Measurements from ENCODE around the gene NEIL1. TPM values are rescaled to one million over a fixed set of nuclear protein-coding genes. Genes with fewer than 3 reads are reported as not detected.
"Not testable (repeated sequence)": the region's sequence is repeated elsewhere in the genome, so short reads cannot be mapped to it uniquely, and the experiment has no call there.

NEIL1 gene
- total and polyA plus RNA-seq, 2 of the 8 experiments (the other 6 are each of a cell fraction or from before 2014, with no cell fraction given): 10.4 to 10.9 TPM

- H2BK15ac ChIP-seq (ENCODE audit: low read length); H3K79me1 ChIP-seq (ENCODE audit: low read depth, low read length); H3K4me2 ChIP-seq (ENCODE audit: insufficient read depth in 1 of 2, low read depth in 2 of 2, low read length in 2 of 2); H3K9ac ChIP-seq (replicated peaks in 1 of 4; ENCODE audit: extremely low read depth in 1 of 4, low read depth in 3 of 4, low read length in 3 of 4); H3K4ac ChIP-seq (replicated peaks; ENCODE audit: insufficient read length, low read depth, low read length); POLR2A ChIA-PET (ENCODE audit: partially characterized antibody); H3K4me3 ChIP-seq (ENCODE audit: extremely low read depth in 1 of 4, insufficient read depth in 2 of 4, low read depth in 3 of 4, low read length in 4 of 4); H2AK5ac ChIP-seq (ENCODE audit: low read depth, low read length); H3K18ac ChIP-seq (ENCODE audit: extremely low read depth, low read length); H3K23me2 ChIP-seq (ENCODE audit: low read depth, low read length); H3K23ac ChIP-seq (ENCODE audit: insufficient read length); H2BK5ac ChIP-seq (ENCODE audit: low read depth, low read length); H3K9me3 ChIP-seq (ENCODE audit: insufficient read depth in 2 of 2, low read depth in 1 of 2, low read length in 1 of 2); H2BK12ac ChIP-seq (ENCODE audit: low read depth, low read length); H4K5ac ChIP-seq (ENCODE audit: insufficient read length, low read depth, low read length); DNase-seq (ENCODE audit: low read depth in 1 of 2, low spot score in 2 of 2); H3K14ac ChIP-seq (ENCODE audit: insufficient read length); H2AFZ ChIP-seq (ENCODE audit: low read length); H3K36me3 ChIP-seq (ENCODE audit: control insufficient read depth in 2 of 4, insufficient read depth in 4 of 4, low read length in 3 of 4); H3K27me3 ChIP-seq (replicated peaks in 1 of 4; ENCODE audit: control insufficient read depth in 3 of 4, extremely low read depth in 1 of 4, insufficient read depth in 3 of 4, low read length in 3 of 4); H2BK120ac ChIP-seq (replicated peaks; ENCODE audit: low read depth, low read length); H4K8ac ChIP-seq (ENCODE audit: extremely low read depth, insufficient read depth, low read length); H3K79me2 ChIP-seq (ENCODE audit: control insufficient read depth in 1 of 2, insufficient read depth in 2 of 2, low read length in 2 of 2); H3K4me1 ChIP-seq (replicated peaks in 1 of 4; ENCODE audit: control insufficient read depth in 3 of 4, insufficient read depth in 4 of 4, low read length in 3 of 4); H3K56ac ChIP-seq (replicated peaks; ENCODE audit: insufficient read length, low read depth, low read length); FAIRE-seq; H4K91ac ChIP-seq (replicated peaks; ENCODE audit: insufficient read length, low read length); H3K27ac ChIP-seq (ENCODE audit: low read depth, low read length); H2BK20ac ChIP-seq (ENCODE audit: low read length); H4K20me1 ChIP-seq (replicated peaks in 1 of 2; ENCODE audit: control insufficient read depth in 1 of 2, insufficient read depth in 2 of 2, low read length in 2 of 2): not testable (repeated sequence)
- WGBS, 2 experiments (ENCODE audit: extremely low coverage in 1 of 2, insufficient coverage in 1 of 2, insufficient read length in 1 of 2, insufficient replicate concordance in 2 of 2, low coverage in 1 of 2, low lambda C conversion rate in 2 of 2, missing lambda C conversion rate in 1 of 2): 68% methylated on average over 4 of the region's 6 CpGs; no CpG with 5 or more reads in 1 of the 2 experiments
- CTCF ChIA-PET (ENCODE audit: partially characterized antibody): interaction anchor here (0.9 to 1.8 kb wide), 4 partner anchors 8 to 1235 kb away, joined by 3 to 7 read pairs (median 4); no protein-coding TSS in a partner anchor
Observed at GRCh38 chr15:75300026-75300425, 46.8 kb upstream of the NEIL1 start.
